ENCODE measurements around the gene SCT.

SCT gene

GRCh38 chr11:579830-580601 is 47.0 kb downstream of the SCT start:
- Histone ChIP-seq H3K27ac (ENCODE audit: low read length, poor library complexity, severe bottlenecking) (no peak overlapping the region), H3K4me2 (ENCODE audit: low read length, poor library complexity, severe bottlenecking) (no peak overlapping the region), H2AFZ (ENCODE audit: low read depth, low read length) (no peak overlapping the region), H2BK5ac (ENCODE audit: low read depth, low read length, poor library complexity, severe bottlenecking) (no peak overlapping the region), H2BK15ac (ENCODE audit: low read depth, poor library complexity, severe bottlenecking) (no peak overlapping the region), H2BK12ac (ENCODE audit: low read length in 2 of 2) (no peak overlapping the region), H3K9ac (ENCODE audit: low read length) (peak overlapping the region; percentile 34), H3K4ac (ENCODE audit: low read depth in 1 of 2, low read length in 2 of 2) (no peak overlapping the region), H3K9me3 (ENCODE audit: control insufficient read depth, low read length) (no peaks in the 10 kb centered on the region), H3K18ac (ENCODE audit: low read depth in 1 of 2, low read length in 2 of 2) (no peak overlapping the region), H4K91ac (ENCODE audit: low read length) (no peak overlapping the region), H3K23ac (ENCODE audit: low read length in 2 of 2) (no peak overlapping the region), H2BK120ac (ENCODE audit: low read depth, low read length) (no peak overlapping the region), H3K14ac (ENCODE audit: low read length in 2 of 2) (no peak overlapping the region), H3K79me1 (replicated peaks; ENCODE audit: low read length, poor library complexity, severe bottlenecking) (peaks cover 8% of the 10 kb centered on the region), H3K4me3 (ENCODE audit: insufficient read depth in 1 of 2, low read depth in 1 of 2, low read length in 2 of 2) (peak overlapping the region in 1 of 2 experiments; percentile 5), H3K27me3 (ENCODE audit: control insufficient read depth in 1 of 2, insufficient read depth in 1 of 2, low read length in 2 of 2) (peaks cover 1 to 2% of the 10 kb centered on the region in 2 experiments), H2AK5ac (ENCODE audit: low read length, severe bottlenecking) (no peak overlapping the region), H3K4me1 (ENCODE audit: control insufficient read depth, insufficient read depth, low read depth, low read length) (peaks cover 41% of the 10 kb centered on the region), H3K36me3 (ENCODE audit: control insufficient read depth in 1 of 2, insufficient read depth in 2 of 2, low read depth in 1 of 2, low read length in 2 of 2) (peaks cover 20 to 47% of the 10 kb centered on the region in 2 experiments), H4K8ac (ENCODE audit: low read length) (no peak overlapping the region)
- DNase-seq, result no peak
- 91% methylated on average over 20 of the region's 20 CpGs for WGBS

DNA sequence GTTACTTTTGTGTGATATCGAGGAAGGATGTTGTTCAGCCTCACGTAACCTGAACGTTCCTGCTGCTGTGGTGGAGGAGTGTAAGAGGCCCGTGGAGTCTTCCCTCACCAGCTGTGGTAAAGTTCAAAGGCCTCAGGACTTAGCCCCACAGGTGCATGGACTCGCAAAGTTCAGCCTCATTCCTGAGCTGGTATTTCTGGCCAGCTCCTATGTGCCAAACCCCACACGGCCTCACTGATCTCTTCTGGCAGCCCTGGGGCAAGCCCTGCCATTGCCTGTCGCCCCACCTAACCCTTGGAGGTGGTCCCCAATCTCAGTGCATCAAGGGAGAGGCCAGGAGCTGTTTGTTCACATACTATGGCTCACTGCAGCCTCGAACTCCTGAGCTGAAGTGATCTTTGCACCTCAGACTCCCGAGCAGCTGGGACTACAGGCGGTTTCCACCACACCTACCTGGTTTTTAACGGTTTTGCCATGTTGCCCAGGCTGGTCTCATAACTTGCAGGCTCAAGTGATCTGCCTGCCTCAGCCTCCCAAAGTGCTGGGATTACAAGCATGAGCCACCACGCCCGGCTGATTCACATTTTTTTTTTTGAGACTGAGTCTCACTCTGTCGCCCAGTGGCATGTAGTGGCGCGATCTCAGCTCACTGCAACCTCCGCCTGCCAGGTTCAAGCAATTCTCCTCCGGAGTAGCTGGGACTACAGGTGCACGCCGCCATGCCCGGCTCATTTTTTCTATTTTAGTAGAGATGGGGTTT is 48.5 kb downstream of the SCT start:
- no peak overlapping the region for H3K4ac ChIP-seq (ENCODE audit: low read depth in 1 of 2, low read length in 2 of 2)
- no peak overlapping the region for H4K8ac ChIP-seq (ENCODE audit: low read length)
- no peak overlapping the region for H4K91ac ChIP-seq (ENCODE audit: low read length)
- H3K4me1 ChIP-seq (ENCODE audit: control insufficient read depth, insufficient read depth, low read depth, low read length), result peaks cover 45% of the 10 kb centered on the region
- peak overlapping the region; percentile 66 for H3K4me2 ChIP-seq (ENCODE audit: low read length, poor library complexity, severe bottlenecking)
- 92% methylated on average over 21 of the region's 21 CpGs for WGBS
- H2AK5ac ChIP-seq (ENCODE audit: low read length, severe bottlenecking), result no peak overlapping the region
- peaks cover 3% of the 10 kb centered on the region for H3K79me1 ChIP-seq (replicated peaks; ENCODE audit: low read length, poor library complexity, severe bottlenecking)
- no peak overlapping the region for H2BK120ac ChIP-seq (ENCODE audit: low read depth, low read length)
- H2BK12ac ChIP-seq (ENCODE audit: low read length in 2 of 2), result peak overlapping the region in 1 of 2 experiments; percentile 6
- H2BK15ac ChIP-seq (ENCODE audit: low read depth, poor library complexity, severe bottlenecking), result no peak overlapping the region
- H3K27me3 ChIP-seq (ENCODE audit: control insufficient read depth in 1 of 2, insufficient read depth in 1 of 2, low read length in 2 of 2), result peaks cover 4 to 7% of the 10 kb centered on the region in 2 experiments
- H3K27ac ChIP-seq (ENCODE audit: low read length, poor library complexity, severe bottlenecking), result no peak overlapping the region
- peak overlapping the region in 1 of 2 experiments; percentile 84 for H3K23ac ChIP-seq (ENCODE audit: low read length in 2 of 2)
- H3K4me3 ChIP-seq (ENCODE audit: insufficient read depth in 1 of 2, low read depth in 1 of 2, low read length in 2 of 2), result peak overlapping the region in 1 of 2 experiments; percentile 99
- no peak for DNase-seq
- no peaks in the 10 kb centered on the region for H3K9me3 ChIP-seq (ENCODE audit: control insufficient read depth, low read length)
- H3K36me3 ChIP-seq (ENCODE audit: control insufficient read depth in 1 of 2, insufficient read depth in 2 of 2, low read depth in 1 of 2, low read length in 2 of 2), result peaks cover 12 to 32% of the 10 kb centered on the region in 2 experiments
- H2BK5ac ChIP-seq (ENCODE audit: low read depth, low read length, poor library complexity, severe bottlenecking), result no peak overlapping the region
- peak overlapping the region in 1 of 2 experiments; percentile 49 for H3K14ac ChIP-seq (ENCODE audit: low read length in 2 of 2)
- H3K9ac ChIP-seq (ENCODE audit: low read length), result peak overlapping the region; percentile 98
- no peak overlapping the region for H3K18ac ChIP-seq (ENCODE audit: low read depth in 1 of 2, low read length in 2 of 2)
- H2AFZ ChIP-seq (ENCODE audit: low read depth, low read length), result no peak overlapping the region

DNA sequence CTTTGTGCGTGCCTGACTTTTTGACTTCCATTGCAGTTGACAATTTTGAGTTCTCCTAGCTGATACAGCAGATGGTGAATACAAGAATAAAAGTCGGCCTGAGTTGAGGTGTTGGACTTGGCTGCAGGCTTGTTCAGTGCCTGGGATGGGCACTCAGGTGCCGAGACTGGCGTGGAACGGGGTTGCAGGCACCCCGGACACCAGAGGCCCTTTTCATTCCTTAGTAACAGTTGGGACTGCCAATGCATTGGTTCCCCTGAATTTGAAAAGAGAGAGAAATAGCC is 49.4 kb downstream of the SCT start:
- Histone ChIP-seq H3K79me1 (replicated peaks; ENCODE audit: low read length, poor library complexity, severe bottlenecking) (peaks cover 3% of the 10 kb centered on the region), H3K9me3 (ENCODE audit: control insufficient read depth, low read length) (no peaks in the 10 kb centered on the region), H4K8ac (ENCODE audit: low read length) (no peak overlapping the region), H3K4ac (ENCODE audit: low read depth in 1 of 2, low read length in 2 of 2) (peak overlapping the region; percentile 5 to 8), H3K36me3 (ENCODE audit: control insufficient read depth in 1 of 2, insufficient read depth in 2 of 2, low read depth in 1 of 2, low read length in 2 of 2) (peaks cover 9 to 25% of the 10 kb centered on the region in 2 experiments), H2AK5ac (ENCODE audit: low read length, severe bottlenecking) (no peak overlapping the region), H3K4me2 (ENCODE audit: low read length, poor library complexity, severe bottlenecking) (peak overlapping the region; percentile 66), H3K18ac (ENCODE audit: low read depth in 1 of 2, low read length in 2 of 2) (no peak overlapping the region), H3K4me1 (ENCODE audit: control insufficient read depth, insufficient read depth, low read depth, low read length) (peaks cover 45% of the 10 kb centered on the region), H2AFZ (ENCODE audit: low read depth, low read length) (no peak overlapping the region), H2BK5ac (ENCODE audit: low read depth, low read length, poor library complexity, severe bottlenecking) (no peak overlapping the region), H2BK15ac (ENCODE audit: low read depth, poor library complexity, severe bottlenecking) (no peak overlapping the region), H3K23ac (ENCODE audit: low read length in 2 of 2) (peak overlapping the region in 1 of 2 experiments; percentile 2), H4K91ac (ENCODE audit: low read length) (no peak overlapping the region), H3K27me3 (ENCODE audit: control insufficient read depth in 1 of 2, insufficient read depth in 1 of 2, low read length in 2 of 2) (peaks cover 4 to 7% of the 10 kb centered on the region in 2 experiments), H2BK120ac (ENCODE audit: low read depth, low read length) (no peak overlapping the region), H3K4me3 (ENCODE audit: insufficient read depth in 1 of 2, low read depth in 1 of 2, low read length in 2 of 2) (peak overlapping the region; percentile 82 to 99), H3K9ac (ENCODE audit: low read length) (peak overlapping the region; percentile 98), H3K14ac (ENCODE audit: low read length in 2 of 2) (no peak overlapping the region), H3K27ac (ENCODE audit: low read length, poor library complexity, severe bottlenecking) (peak overlapping the region; percentile 88), H2BK12ac (ENCODE audit: low read length in 2 of 2) (no peak overlapping the region)
- WGBS, result 84% methylated on average over 5 of the region's 6 CpGs
- DNase-seq, result no peak
